Stimulated activated CD8-positive, alpha-beta memory T cell treated with anti-CD3 and anti-CD28 coated beads, Interleukin-7, amount 100 ng/mL, for 24 hours (primary cell): Measurements from ENCODE around the gene MANEAL.
"Not testable (repeated sequence)": the region's sequence is repeated elsewhere in the genome, so short reads cannot be mapped to it uniquely, and the experiment has no call there.

Experiments
- DNase-seq: peaks from one replicate; pipeline ENCODE4 v3.0.0-alpha.2; 2020; ENCODE audit warnings: low read depth

Gene MANEAL, protein sequence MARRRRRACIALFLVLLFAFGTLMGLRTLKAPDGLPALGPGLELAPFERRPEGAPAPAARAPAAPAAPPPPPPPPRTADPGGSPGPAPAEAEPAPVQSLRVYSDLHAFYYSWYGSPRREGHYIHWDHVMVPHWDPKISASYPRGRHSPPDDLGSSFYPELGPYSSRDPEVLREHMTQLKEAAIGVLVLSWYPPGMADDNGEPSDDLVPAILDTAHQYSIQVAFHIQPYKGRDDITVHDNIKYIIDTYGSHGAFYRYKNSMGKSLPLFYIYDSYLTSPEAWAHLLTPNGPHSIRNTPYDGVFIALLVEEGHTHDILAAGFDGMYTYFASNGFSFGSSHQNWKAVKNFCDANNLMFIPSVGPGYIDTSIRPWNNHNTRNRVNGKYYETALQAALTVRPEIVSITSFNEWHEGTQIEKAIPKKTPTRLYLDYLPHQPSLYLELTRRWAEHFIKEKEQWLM

DNA sequence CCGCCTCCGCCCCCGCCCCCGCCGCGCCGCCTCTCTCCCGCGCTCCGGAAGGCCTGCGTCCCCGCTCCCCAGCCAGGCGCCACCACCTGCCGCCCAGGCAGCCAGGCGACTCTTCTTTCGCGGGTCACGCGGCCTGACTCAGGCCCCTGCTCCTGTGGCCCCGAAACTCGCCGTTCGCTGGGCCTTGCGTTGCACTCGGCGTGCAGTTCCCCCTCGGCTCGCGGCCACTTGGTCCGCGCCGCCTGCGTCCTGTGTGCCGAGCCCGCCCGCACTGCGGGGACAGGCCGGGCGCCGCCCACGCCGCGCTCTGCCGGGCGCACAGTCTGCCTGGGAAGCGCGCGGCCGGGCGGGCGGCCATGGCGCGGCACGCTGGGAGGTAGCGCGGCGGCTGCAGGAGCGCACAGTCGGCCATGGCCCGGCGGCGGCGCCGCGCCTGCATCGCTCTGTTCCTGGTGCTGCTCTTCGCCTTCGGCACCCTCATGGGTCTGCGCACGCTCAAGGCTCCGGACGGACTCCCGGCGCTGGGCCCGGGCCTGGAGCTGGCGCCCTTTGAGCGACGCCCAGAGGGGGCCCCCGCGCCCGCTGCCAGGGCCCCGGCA is at the start of gene MANEAL:
Gene MANEAL (plus strand): TSS at position 75 of the 599 bp plus-strand sequence. CDS start 336 bp downstream, at position 411.
- no peak for DNase-seq

- DNase-seq: no peak
Measured at GRCh38 chr1:37746806-37747205, 46.8 kb upstream of the MANEAL start.

- no peak for DNase-seq
Measured at GRCh38 chr1:37748565-37748964, 45.1 kb upstream of the MANEAL start.

DNA sequence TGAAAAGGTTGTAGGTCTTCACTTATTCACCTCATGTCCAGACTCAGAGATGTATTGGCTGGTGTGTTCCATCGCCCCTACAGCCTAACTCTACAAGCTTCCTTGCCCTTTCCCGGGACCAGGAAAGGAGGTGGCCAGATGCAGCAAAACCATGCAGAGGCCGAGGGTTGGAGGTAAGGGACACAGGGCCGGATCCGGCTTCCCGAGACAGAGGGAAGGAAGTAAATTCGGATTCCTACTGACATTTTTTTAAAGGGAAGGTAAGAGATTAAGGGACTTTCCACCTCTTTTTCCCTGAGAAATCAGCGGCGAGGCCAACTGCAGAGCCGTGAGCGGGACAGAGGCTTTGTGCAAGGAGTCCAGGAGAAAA is 41.4 kb upstream of the MANEAL start:
- DNase-seq: no peak

- DNase-seq: no peak
Measured at GRCh38 chr1:37752583-37753471, 40.8 kb upstream of the MANEAL start.

DNA sequence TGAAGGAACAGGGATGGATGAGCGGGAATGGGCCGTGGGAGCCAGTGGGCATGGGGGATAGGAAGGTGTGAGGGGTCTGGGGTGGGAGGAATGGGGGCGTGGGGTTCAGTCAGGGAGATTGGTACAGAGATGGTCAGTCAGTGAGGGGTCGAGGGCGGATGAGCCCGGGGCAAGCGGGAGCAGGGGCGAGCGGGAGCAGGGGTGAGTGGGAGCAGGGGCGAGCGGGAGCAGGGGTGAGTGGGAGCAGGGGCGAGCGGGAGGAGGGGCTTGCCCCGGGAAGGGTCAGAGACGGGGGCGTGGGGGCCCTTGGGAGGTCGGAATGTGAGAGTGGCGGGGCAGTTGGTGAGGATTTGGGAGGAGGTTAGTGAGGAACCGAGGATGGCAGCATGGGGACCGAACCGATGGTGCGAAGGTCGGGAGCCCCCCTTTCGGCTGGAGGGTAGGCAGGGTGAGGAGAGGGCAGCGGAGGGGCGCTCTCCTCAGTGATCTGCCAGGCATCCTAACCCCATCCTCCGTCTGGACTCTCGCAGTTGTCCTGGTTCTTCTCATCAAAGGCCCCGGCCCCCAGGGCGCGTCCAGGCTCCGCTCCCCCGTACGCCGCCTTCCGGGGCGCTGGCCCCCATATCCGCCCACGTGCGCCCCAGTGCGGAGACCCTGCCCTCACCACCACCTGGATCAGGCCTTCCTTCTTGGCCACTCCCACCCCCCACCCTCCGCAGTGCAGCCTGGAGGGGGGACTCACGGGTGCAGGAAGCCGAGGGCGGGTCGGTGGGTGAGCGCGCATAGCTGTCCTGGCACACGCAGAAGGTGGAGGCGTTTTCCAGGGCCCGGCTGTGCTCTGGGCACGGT is 40.0 kb upstream of the MANEAL start:
- DNase-seq: no peak

DNA sequence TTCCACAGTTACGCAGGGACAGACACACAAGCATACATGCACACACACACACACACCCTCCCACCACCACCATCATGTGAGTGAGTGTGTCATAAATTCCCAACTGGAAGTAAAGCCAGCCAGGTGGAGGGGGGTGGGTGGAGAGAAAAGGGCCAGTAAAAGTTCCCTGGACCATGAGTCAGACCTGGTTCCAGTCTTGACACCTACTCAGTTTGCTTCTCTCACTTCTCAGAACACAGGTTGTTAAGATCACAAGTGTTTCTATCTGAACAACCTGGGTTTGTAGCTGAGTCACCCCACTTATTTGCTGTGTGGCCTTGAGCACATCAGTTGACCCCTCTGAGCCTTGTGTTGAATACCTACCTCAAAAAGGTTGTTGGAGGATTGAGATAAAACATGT is 38.4 kb upstream of the MANEAL start:
- DNase-seq: no peak

GRCh38 chr1:37755951-37756560 is 37.6 kb upstream of the MANEAL start:
- DNase-seq: no peak

DNA sequence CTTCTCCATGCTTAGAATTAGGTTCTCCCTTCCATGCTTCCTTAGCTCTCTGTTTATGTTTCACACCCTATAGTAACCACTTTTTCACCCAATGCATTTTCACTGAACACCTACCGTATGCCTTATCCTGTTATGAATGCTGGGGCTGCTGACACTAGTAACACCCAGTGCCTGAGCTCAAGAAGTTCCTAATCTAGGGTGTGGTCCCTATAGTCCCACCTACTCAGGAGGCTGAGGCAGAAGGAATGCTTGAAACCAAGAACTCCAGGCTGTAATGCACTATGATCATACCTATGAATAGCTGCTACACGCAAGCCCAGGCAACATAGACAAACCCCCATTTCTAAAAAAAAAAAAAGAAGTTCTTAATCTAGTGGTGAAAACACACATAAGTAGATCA is 34.2 kb upstream of the MANEAL start:
- DNase-seq: no peak

DNA sequence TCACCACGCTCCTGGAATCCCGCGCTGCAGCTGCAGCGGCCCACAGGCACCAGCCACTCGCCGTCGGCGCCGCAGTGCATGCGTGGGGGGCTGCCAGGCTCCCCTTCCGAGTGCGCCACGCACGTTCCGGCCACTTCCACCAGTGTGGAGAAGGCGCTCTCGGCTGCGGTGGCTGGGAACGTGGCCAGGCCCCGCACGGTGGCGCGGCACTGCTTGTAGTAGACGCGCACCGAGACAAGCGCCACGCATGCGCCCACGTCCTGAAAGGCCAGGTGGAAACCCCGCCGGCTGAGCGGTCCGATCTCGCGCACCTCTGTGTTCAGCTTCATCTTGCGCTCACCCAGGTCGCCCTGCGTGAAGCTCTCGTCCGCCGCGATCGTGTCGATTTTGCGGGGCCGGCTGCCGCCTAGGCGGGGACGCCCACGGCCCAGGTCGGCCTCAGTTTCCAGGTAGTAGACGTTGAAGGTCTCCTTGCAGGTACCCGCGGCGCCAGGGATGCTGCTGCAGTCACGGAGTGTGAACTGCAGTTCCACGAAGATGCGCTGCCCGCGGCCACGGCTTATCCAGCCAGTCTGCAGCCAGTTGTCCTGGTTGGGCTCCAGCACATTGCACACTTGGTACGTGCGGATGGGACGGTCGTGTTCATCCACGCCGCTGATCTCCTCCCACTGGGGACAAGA is 32.1 kb upstream of the MANEAL start:
- no peak for DNase-seq

- DNase-seq: no peak
Measured at GRCh38 chr1:37762516-37762915, 31.1 kb upstream of the MANEAL start.

DNA sequence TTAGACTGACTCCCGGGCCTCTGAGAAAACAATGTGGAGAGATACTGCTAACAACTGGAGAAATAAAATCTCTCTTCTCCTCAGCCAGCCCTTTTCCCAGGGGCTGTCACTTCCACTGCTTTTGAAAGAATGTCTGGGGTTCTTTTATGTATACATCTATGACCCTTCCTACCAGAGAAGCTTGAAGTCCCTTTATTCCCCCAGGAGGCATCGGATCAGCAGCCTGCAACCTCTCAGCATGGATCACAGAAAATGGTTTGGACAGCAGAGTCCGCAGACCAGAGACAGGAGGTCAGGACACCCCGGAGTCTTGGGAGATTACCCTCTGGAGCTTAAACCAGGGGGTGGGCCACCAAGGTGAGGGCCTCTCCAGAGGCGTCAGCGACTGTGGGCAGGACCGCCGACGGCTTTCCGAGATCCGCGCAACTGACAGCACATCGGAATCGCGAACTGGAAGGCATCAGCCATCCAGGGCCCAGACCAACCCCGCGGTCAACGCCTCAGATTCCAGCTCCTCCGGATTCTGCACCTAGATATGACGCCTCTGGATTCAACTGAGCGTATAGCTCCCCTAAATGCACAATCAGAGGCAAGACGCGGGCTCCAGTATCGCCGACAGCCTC is 29.7 kb upstream of the MANEAL start:
- no peak for DNase-seq

DNA sequence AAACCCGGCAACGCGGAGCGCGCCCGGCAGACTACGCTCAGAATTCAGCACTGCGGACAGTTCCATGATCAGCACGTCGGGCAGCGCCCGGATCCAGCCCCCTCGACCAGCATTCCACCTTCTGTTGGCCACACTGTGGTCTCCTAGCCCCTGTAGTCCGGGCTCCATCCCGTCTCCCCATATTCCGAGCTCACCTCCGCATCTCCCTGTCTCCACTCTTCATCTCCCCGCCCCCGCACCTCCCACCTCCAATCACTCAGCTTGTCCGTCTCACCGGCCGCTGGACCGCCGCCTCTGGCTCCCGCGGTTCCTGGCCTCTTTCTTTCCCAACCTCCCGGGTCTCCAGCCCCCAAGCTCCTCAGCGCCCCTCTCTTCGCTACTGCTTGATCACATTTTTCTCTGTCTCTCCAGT is 29.2 kb upstream of the MANEAL start:
- peak; percentile 26 for DNase-seq

GRCh38 chr1:37764888-37765441 is 28.7 kb upstream of the MANEAL start, which contains the start of gene EPHA10:
TSS of gene EPHA10 (minus strand) at chr1:37765120. CDS start at chr1:37765066, 54 bp downstream.
- DNase-seq: no peak

DNA sequence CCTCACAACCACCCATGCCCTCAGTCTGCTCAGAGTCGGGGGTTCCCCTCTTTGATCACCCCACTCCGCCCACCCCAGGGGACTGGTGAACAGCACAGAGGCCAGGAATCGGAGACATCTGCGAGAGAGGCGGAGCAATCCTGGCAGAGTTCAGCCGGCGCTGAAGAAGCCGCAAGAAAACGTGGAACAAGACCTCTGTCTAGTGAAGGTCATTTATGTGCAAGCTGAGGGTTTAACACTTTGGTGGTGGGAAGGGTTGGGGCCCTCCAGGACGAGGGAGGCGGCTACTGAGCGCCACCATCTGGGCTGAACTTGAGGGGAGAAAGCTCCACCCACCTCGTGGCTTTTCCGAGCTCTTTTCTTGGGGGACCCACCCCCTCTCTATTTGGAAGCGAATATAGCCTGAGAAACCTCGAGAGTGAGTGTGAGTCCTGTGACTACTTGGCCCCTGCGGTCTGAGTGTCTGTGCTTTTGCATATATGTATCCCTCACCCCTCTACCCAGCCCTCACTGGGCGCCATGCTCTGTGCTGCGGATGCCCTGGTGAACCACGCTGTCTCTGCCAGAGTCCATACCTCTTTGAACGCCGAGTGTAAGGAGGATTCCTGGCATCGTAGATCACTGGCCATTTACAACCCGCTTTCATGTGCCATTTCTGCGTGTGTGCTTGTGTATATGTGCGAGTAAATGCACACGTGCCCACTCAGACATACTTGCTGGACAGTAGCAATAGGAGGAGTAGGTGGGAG is 27.6 kb upstream of the MANEAL start:
- no peak for DNase-seq

DNA sequence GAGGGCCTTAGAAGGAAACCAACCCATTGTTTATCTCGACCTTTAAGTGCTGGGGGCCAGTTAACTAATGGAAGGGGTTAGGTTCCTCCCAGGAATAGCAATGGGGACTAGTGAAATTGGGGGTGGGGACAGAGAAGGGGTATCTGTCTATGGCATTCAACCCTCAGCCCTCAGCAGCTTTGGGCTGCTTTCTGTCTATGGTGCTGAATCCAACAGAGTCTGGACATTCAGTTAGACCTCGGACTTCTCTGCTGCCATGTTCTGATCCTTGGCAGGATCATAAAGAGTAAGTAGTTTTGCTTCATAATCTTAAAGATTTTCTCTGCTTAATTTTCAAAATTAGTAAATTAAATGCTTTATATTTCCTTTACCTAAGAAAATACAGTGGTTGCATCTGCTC is 26.2 kb upstream of the MANEAL start:
- DNase-seq: no peak

DNA sequence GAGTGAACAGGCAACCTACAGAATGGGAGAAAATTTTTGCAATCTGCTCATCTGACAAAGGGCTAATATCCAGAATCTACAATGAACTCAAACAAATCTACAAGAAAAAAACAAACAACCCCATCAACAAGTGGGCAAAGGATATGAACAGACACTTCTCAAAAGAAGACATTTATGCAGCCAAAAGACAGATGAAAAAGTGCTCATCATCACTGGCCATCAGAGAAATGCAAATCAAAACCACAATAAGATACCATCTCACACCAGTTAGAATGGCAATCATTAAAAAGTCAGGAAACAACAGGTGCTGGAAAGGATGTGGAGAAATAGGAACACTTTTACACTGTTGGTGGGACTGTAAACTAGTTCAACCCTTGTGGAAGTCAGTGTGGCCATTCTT is 22.2 kb upstream of the MANEAL start:
- not testable (repeated sequence) for DNase-seq

DNA sequence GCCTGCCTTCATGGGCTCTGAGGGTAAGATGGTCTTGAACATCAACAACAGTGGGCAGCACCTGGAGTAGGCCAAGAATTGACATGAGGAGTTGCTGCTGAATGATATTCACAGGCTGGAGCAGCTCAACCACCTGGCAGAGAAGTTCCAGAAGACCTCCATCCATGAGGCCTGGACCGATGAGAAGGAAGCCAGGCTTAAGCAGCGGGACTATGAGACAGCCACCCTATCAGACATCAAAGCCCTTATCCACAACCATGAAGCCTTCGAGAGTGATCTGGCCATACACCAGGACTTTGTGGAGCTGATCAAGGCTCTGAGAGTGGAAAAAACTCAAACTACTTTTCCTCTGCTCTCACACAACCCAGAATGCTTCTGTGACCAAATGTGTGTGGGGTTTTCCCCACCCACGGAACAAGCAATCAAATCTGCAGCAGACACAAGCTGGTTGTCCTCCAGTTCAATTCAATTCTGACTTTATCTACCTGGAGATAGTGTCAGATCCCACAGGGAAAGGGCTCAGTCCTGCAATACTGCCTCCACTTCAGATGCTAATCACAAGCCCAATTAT is 16.6 kb upstream of the MANEAL start:
- DNase-seq: no peak

GRCh38 chr1:37778654-37779053 is 15.0 kb upstream of the MANEAL start:
- DNase-seq: no peak
